Astrocyte (in vitro differentiated cells and primary cell): ENCODE data around the gene PHC2.

Experiments used
- EZH2 ChIP-seq: IDR thresholded peaks from 2 replicates; pipeline ENCODE4 v1.6.1; 2012; ENCODE audit warnings: mild to moderate bottlenecking, low read length, inconsistent platforms; ENCODE audit not compliant: insufficient read depth
- TF ChIP-seq, protein P1 (sequence below): IDR thresholded peaks from 2 replicates; pipeline ENCODE4 v1.5.1; 2011; ENCODE audit warnings: low read depth, mild to moderate bottlenecking, inconsistent platforms, low read length, moderate library complexity; ENCODE audit not compliant: insufficient read depth

DNA sequence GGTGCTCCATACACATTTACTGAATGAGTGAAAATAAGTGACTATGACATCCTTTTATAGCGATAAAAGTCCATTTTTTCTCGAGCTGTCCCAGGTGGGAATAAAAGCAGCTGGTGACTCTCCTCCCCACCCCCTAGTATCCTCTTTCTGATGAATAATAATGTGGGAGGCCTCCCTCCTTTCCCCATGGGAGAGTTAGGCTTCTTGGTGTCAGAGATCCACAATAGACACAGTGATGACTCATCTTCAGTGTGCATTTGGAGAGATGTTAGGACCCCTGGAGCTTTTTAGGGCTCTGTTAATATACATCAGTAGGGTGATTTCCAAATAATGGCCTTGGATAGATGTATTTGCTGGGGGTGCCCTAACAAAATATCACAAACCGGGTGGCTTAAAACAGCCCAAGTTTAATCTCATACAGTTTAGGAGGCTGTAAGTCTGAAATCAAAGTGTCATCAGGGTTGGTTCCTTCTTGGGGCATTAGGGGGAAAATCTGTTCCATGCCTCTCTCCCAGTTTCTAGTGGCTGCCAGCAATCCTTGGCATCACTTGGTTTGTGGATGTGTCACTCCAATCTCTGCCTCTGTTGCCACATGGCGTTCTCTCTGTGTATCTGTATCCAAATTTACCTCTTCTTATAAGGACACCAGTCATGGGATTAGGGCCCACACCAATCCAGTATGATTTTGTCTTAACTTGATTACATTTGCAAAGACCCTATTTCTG, 4.4 kb upstream of the PHC2 start:
- TF ChIP-seq, protein P1, sequence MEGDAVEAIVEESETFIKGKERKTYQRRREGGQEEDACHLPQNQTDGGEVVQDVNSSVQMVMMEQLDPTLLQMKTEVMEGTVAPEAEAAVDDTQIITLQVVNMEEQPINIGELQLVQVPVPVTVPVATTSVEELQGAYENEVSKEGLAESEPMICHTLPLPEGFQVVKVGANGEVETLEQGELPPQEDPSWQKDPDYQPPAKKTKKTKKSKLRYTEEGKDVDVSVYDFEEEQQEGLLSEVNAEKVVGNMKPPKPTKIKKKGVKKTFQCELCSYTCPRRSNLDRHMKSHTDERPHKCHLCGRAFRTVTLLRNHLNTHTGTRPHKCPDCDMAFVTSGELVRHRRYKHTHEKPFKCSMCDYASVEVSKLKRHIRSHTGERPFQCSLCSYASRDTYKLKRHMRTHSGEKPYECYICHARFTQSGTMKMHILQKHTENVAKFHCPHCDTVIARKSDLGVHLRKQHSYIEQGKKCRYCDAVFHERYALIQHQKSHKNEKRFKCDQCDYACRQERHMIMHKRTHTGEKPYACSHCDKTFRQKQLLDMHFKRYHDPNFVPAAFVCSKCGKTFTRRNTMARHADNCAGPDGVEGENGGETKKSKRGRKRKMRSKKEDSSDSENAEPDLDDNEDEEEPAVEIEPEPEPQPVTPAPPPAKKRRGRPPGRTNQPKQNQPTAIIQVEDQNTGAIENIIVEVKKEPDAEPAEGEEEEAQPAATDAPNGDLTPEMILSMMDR = no peak
- TF ChIP-seq EZH2 = no peak
